Progenitor cell of endocrine pancreas (in vitro differentiated cells): ENCODE results near the gene ZBTB40. TPM values are rescaled to one million over a fixed set of nuclear protein-coding genes. Genes with fewer than 3 reads are reported as not detected.

ENCODE experiments used
- DNase-seq: peaks from one replicate; pipeline ENCODE4 v3.0.0; 2021; ENCODE audit warnings: low spot score; ENCODE audit not compliant: unreplicated experiment
- H3K27ac Mint-ChIP-seq: 2 replicates; pipeline ENCODE4 v1.8.0; 2021; ENCODE audit warnings: mild to moderate bottlenecking, moderate library complexity, mixed read lengths
- H3K27me3 Mint-ChIP-seq: 2 replicates; pipeline ENCODE4 v1.8.0; 2021; ENCODE audit warnings: mixed read lengths
- H3K36me3 Mint-ChIP-seq: 2 replicates; pipeline ENCODE4 v1.8.0; 2022; ENCODE audit warnings: mixed read lengths; ENCODE audit not compliant: insufficient read depth
- H3K4me1 Mint-ChIP-seq: 2 replicates; pipeline ENCODE4 v1.8.0; 2021; ENCODE audit warnings: low read depth, mixed read lengths
- H3K4me3 Mint-ChIP-seq: 2 replicates; pipeline ENCODE4 v1.8.0; 2021; ENCODE audit warnings: low read depth, mild to moderate bottlenecking, moderate library complexity, mixed read lengths
- H3K9me3 Mint-ChIP-seq: 2 replicates; pipeline ENCODE4 v1.8.0; 2021; ENCODE audit warnings: low read depth, mixed read lengths
- CTCF ChIP-seq: fragments of 200-600 bp; sonication (generic); IDR thresholded peaks from one replicate; pipeline ENCODE4 v1.5.0; 2021; ENCODE audit warnings: antibody characterized with exemption, mild to moderate bottlenecking; ENCODE audit not compliant: unreplicated experiment
- total RNA-seq: library from RNA; stranded (reverse); gene quantifications from 2 replicates; pipeline ENCODE4 v1.2.1, GENCODE V29; 2021

The ZBTB40 gene
- total RNA-seq, 1 donor from 2014 or later: 40.9 TPM

GRCh38 chr1:22508329-22508728 is 56.7 kb downstream of the ZBTB40 start:
- no peak overlapping the region for H3K4me3 Mint-ChIP-seq

GRCh38 chr1:22508991-22509390 is 57.3 kb downstream of the ZBTB40 start:
- Mint-ChIP-seq H3K27me3 (no peaks in the 10 kb centered on the region), H3K4me3 (no peak overlapping the region), H3K27ac (peak overlapping the region; percentile 56), H3K36me3 (peaks cover 29% of the 10 kb centered on the region), H3K9me3 (no peaks in the 10 kb centered on the region), H3K4me1 (peaks cover under 1% of the 10 kb centered on the region)
- no peak for TF ChIP-seq CTCF
- DNase-seq: no peak

More at GRCh38 chr1:22508329-22508728, 56.7 kb downstream of the ZBTB40 start:
- Mint-ChIP-seq H3K36me3 (peaks cover 27% of the 10 kb centered on the region), H3K27me3 (no peaks in the 10 kb centered on the region), H3K27ac (no peak overlapping the region), H3K4me1 (peaks cover 5% of the 10 kb centered on the region), H3K9me3 (no peaks in the 10 kb centered on the region)
- TF ChIP-seq CTCF: no peak
- no peak for DNase-seq

GRCh38 chr1:22509815-22510214 is 58.2 kb downstream of the ZBTB40 start:
- Mint-ChIP-seq H3K9me3 (no peaks in the 10 kb centered on the region), H3K4me1 (no peaks in the 10 kb centered on the region), H3K27ac (no peak overlapping the region), H3K36me3 (peaks cover 33% of the 10 kb centered on the region), H3K4me3 (no peak overlapping the region), H3K27me3 (no peaks in the 10 kb centered on the region)
- DNase-seq: no peak
- no peak for TF ChIP-seq CTCF

- DNase-seq: no peak
- Mint-ChIP-seq H3K27ac (no peak overlapping the region), H3K36me3 (peaks cover 38% of the 10 kb centered on the region), H3K9me3 (no peaks in the 10 kb centered on the region), H3K4me3 (no peak overlapping the region), H3K27me3 (no peaks in the 10 kb centered on the region), H3K4me1 (no peaks in the 10 kb centered on the region)
- TF ChIP-seq CTCF: no peak
These were observed 61.2 kb downstream of the ZBTB40 start for GRCh38 chr1:22512873-22513272.

GRCh38 chr1:22516906-22517571 is 65.4 kb downstream of the ZBTB40 start:
- Mint-ChIP-seq H3K9me3 (no peaks in the 10 kb centered on the region), H3K27me3 (no peaks in the 10 kb centered on the region), H3K36me3 (peaks cover 31% of the 10 kb centered on the region), H3K4me3 (no peak overlapping the region), H3K27ac (no peak overlapping the region), H3K4me1 (no peaks in the 10 kb centered on the region)
- DNase-seq: no peak
- no peak for TF ChIP-seq CTCF
